Fibroblast of pulmonary artery (primary cell): ENCODE results near the gene AKAP8.
"Not testable (repeated sequence)": the region's sequence is repeated elsewhere in the genome, so short reads cannot be mapped to it uniquely, and the experiment has no call there.

Experiments used
- DNase-seq: peaks from one replicate; pipeline ENCODE4 v3.0.0-alpha.2; 2010; ENCODE audit warnings: low read depth
- H3K4me3 ChIP-seq: replicated peaks from 2 replicates; pipeline ENCODE4 v1.5.1; 2011; ENCODE audit warnings: low read depth, mild to moderate bottlenecking, control low read depth, low read length, moderate library complexity
- TF ChIP-seq, protein P1 (sequence below): IDR thresholded peaks from 2 replicates; pipeline ENCODE4 v1.5.1; 2011; ENCODE audit warnings: mild to moderate bottlenecking, control low read depth, low read length, inconsistent platforms; ENCODE audit errors: missing control alignments

The AKAP8 gene

DNA sequence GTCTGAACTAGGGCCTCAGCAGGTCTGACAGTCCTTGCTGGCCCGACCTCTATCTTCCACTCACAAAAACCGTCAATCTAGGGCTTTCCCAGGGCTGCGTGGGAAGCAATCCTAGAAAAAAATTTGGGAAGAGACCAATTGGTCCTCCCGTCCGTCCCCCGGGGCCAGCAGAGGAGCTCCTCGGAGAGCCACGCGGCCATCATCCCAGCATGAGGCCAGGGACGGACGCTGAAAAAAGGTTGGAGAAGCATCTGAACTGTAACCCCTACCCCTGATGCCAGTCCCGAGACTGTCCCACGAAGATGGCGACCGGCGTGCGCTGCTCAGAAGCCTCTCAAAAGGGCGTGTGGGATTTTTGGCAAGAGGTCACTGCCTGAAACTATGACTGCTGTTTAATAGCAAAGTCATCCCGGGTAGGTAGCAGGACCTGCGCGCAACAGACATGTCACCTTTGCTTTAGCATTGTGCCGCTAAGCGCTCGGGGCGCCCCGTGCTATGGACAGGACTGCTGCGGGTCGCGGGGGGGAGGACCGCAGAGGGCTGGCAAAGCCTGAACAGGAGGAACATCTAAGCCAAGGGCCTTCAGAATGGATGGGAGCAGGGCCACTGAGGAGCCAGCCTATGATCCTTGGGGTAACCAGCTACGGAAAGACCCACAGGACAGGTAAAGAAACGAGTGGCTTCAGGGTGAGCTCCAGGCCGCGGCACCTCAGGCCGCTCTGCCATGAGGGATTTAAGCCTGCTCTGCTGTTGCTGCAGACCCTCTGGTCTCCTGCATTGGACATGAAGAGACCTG is 10.6 kb downstream of the AKAP8 start:
- TF ChIP-seq, protein P1, sequence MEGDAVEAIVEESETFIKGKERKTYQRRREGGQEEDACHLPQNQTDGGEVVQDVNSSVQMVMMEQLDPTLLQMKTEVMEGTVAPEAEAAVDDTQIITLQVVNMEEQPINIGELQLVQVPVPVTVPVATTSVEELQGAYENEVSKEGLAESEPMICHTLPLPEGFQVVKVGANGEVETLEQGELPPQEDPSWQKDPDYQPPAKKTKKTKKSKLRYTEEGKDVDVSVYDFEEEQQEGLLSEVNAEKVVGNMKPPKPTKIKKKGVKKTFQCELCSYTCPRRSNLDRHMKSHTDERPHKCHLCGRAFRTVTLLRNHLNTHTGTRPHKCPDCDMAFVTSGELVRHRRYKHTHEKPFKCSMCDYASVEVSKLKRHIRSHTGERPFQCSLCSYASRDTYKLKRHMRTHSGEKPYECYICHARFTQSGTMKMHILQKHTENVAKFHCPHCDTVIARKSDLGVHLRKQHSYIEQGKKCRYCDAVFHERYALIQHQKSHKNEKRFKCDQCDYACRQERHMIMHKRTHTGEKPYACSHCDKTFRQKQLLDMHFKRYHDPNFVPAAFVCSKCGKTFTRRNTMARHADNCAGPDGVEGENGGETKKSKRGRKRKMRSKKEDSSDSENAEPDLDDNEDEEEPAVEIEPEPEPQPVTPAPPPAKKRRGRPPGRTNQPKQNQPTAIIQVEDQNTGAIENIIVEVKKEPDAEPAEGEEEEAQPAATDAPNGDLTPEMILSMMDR: no peak
- H3K4me3 ChIP-seq: no peak overlapping the region
- DNase-seq: no peak

DNA sequence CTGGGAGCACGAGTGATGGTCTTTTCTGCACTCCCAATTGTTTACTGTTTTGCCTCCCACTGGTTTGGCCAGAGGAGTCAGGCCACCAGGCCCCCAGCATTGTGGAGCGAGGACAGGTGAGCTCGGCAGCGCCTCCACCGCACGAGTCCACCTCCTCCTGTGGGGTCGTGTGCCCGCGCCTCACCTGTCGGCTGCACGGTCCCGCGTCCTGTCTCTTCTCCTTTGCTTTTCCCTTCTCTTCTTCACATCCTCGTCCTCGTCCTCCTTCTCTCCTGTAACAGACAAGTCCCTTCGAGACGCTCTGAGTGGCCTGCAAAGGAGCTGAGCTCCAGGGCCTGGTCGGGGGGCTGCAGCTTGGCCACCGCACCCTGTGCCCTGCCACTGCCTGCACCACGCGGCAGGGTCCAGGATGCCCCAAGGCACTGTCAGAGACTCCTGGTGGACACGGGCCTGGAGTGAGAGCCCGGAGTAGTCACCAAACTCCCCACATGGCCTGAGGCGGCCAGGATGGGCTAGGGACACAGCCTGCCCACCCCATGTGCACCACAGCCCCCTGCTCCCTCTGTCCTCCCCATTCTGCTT is 11.4 kb downstream of the AKAP8 start:
- H3K4me3 ChIP-seq: no peak overlapping the region
- no peak for DNase-seq
- TF ChIP-seq, protein P1: no peak

DNA sequence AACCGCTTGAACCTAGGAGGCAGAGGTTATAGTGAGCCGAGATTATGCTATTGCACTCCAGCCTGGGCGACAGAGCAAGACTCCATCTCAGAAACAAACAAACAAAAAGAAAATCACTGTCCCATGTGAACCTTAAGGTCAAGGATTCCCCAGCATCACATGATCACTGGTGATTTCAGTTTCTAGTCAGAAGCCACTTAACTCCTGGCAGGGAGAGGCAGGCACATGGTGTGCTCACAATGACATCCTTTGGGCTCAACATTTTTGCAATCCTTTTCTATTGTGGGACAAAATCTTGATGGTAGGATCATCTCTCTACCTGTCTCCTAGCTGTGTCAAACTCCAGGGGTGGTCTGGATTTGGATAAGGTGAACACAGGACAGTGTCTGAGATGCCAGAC is 12.1 kb downstream of the AKAP8 start:
- TF ChIP-seq, protein P1: no peak
- no peak overlapping the region for H3K4me3 ChIP-seq
- DNase-seq: no peak

DNA sequence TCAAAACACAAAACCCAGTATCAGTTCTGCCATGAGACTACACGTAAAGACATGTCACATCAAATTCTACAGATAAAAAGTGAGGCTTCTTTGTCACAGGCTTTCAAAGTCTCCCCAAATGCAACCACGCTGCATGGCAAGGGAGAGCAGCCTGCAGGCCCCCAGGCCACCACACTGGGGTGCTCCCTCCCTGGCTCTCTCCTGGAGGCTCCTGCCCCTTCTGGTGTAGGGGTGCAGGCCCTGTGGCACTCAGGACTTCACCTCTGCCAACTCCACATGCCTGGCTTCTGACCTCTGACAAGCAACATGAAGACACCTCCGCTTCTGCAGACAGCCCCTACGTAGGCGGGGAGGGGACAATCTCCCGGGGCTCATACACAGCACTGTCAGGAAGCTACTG is 14.3 kb downstream of the AKAP8 start:
- TF ChIP-seq, protein P1: no peak
- no peak for DNase-seq
- H3K4me3 ChIP-seq: no peak overlapping the region

DNA sequence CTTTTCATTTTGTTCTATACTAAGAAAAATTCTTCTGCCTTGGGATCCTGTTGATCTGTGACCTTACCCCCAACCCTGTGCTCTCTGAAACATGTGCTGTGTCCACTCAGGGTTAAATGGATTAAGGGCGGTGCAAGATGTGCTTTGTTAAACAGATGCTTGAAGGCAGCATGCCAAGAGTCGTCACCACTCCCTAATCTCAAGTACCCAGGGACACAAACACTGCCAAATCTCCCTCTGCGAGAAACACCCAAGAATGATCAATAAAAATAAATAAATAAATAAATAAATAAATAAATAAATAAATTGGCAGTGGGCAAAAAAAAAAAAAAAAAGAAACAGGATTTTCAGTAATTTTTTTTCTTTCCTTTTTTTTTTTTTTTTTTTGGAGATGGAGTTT is 15.8 kb downstream of the AKAP8 start:
- DNase-seq: peak; percentile 18
- not testable (repeated sequence) for H3K4me3 ChIP-seq

DNA sequence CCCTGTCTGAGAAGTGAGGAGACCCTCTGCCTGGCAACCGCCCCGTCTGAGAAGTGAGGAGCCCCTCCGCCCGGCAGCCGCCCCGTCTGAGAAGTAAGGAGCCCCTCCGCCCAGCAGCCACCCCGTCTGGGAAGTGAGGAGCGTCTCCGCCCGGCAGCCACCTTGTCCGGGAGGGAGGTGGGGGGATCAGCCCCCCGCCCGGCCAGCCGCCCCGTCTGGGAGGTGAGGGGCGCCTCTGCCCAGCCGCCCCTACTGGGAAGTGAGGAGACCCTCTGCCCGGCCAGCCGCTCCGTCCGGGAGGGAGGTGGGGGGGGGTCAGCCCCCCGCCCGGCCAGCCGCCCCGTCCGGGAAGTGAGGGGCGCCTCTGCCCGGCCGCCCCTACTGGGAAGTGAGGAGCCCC is 16.5 kb downstream of the AKAP8 start:
- H3K4me3 ChIP-seq, DNase-seq: not testable (repeated sequence)

DNA sequence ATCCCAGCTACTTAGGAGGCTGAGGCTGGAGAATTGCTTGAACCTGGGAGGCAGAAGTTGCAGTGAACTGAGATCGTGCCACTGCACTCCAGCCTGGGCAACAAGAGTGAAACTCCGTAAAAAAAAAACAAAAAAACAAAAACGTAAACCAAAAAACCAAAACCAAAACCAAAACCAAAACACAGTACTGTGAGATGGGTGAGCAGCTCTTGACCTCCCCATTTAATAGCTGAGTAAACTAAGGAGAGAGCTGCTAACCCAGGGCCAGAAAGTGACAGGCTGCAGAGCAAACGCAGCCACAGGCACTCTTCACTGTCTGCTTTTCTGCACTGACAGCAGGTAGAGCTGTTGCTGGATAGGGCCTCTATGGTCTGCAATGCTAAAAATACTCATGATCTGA is 19.6 kb downstream of the AKAP8 start:
- H3K4me3 ChIP-seq, DNase-seq: not testable (repeated sequence)

DNA sequence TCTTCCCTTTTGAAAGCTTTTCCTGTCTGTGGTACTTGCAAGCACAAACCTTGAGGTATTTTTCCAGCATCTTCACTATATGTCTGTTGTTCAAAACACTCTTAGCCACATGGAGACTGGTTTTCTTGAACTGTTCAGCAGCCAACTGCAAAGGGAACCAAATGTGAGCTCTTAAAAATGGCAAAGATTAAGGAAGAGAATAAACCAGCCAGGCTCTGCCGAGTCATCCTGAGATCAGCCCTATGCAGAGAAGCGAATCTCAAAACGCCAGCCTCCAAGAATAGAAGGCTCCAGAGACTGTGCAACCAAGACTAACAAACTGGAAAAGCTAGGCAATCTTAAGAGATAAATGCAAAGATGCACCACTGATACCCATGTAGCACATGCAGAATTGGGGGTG is 20.7 kb downstream of the AKAP8 start:
- H3K4me3 ChIP-seq: no peak overlapping the region
- no peak for DNase-seq
- TF ChIP-seq, protein P1: no peak
